Prostate gland (tissue), 2 donors: Measurements from ENCODE around the gene NDEL1. TPM values are rescaled to one million over a fixed set of nuclear protein-coding genes. Genes with fewer than 3 reads are reported as not detected.
A peak's percentile ranks its signal among the peaks of the same experiment; 100 is the strongest.

ENCODE experiments used
- DNase-seq: peaks from one replicate; pipeline ENCODE4 v3.0.0-alpha.2; 2019; ENCODE audit warnings: low spot score
- H3K27ac ChIP-seq, 2 donors: fragments of 200-600 bp; sonication (generic); 2 replicates each; pipeline ENCODE4 v1.5.1; 2017 to 2019
- H3K27me3 ChIP-seq: fragments of 200-600 bp; sonication (generic); replicated peaks from 2 replicates; pipeline ENCODE4 v1.5.1; 2019; ENCODE audit not compliant: insufficient read depth
- H3K36me3 ChIP-seq, 2 donors: fragments of 200-600 bp; sonication (generic); 1 replicate in 1 of 2; 2 replicates in 1 of 2; pipeline versions ENCODE4 v1.5.1 to v1.8.1; 2017 to 2019
- H3K4me1 ChIP-seq: fragments of 200-600 bp; sonication (generic); replicated peaks from 2 replicates; pipeline ENCODE4 v1.5.1; 2019
- H3K4me3 ChIP-seq, 2 donors: fragments of 200-600 bp; sonication (generic); 2 replicates each; pipeline ENCODE4 v1.5.1; 2017 to 2019
- H3K9me3 ChIP-seq: fragments of 200-600 bp; sonication (generic); 2 replicates; pipeline ENCODE4 v1.5.1; 2017
- CTCF ChIP-seq, 4 experiments: fragments of 200-600 bp in 2 of 4; fragments of 450-650 bp in 2 of 4; sonication (generic) in 2 of 4; IDR thresholded peaks; 1 replicate in 3 of 4; 2 replicates in 1 of 4; pipeline ENCODE4 v1.5.1; 2016 to 2019; ENCODE audit warnings: antibody characterized with exemption in 4 of 4, mild to moderate bottlenecking in 2 of 4, moderate library complexity in 2 of 4
- POLR2A ChIP-seq: fragments of 450-650 bp; IDR thresholded peaks from one replicate; pipeline ENCODE4 v1.6.1; 2016; ENCODE audit warnings: antibody characterized with exemption, mild to moderate bottlenecking
- POLR2AphosphoS5 ChIP-seq: sonication (generic); formaldehyde crosslinking; IDR thresholded peaks from one replicate; pipeline ENCODE4 v1.6.1; 2017; ENCODE audit warnings: antibody characterized with exemption
- WGBS: methylation state at CpG from one replicate; pipeline ENCODE4 v1.1.5; 2018; 5-methylcytosine and 5-hydroxymethylcytosine counted together
- intact Hi-C: fragments of 100-400 bp; cut with DNase I; formaldehyde crosslinking; loops from one replicate; pipeline ENCODE4 v1.14.2; 2022
- total RNA-seq, 2 donors: library from RNA; depleted of rRNA; stranded (reverse); fragments of >200 nt; gene quantifications; one replicate each; pipeline ENCODE4 v1.1.0, GENCODE V29; 2016

Gene NDEL1
- total RNA-seq, result 10 to 100 TPM; 32.5 to 62.2 TPM

- peak; percentile 98 for DNase-seq
- TF ChIP-seq CTCF (IDR thresholded peaks at IDR 0.05) (no peak), POLR2AphosphoS5 (peak; percentile 99), POLR2A (peak; percentile 100)
- Histone ChIP-seq H3K27ac (peak within 1 kb of the TSS; percentile 99 to 100), H3K4me3 (peak within 1 kb of the TSS; percentile 89 to 99), H3K27me3 (no peaks in the 10 kb centered on the region), H3K4me1 (no peaks in the 10 kb centered on the region), H3K36me3 (no peaks in the 10 kb centered on the region), H3K9me3 (no peaks in the 10 kb centered on the region)
- 3% methylated on average over 40 of the region's 68 CpGs for WGBS
- intact Hi-C loops, result loop anchor here (2.0 to 5.0 kb wide), 2 partner anchors 58 to 195 kb away; partner anchors contain the start of genes KRABD2 and MYH10
Measured at GRCh38 chr17:8435245-8436168, at the start of gene NDEL1. Gene NDEL1 (plus strand): TSS chr17:8435884. CDS start chr17:8444272, 8,388 bp downstream.

GRCh38 chr17:8386841-8387240, 48.8 kb upstream of the NDEL1 start:
- H3K36me3 ChIP-seq, result no peaks in the 10 kb centered on the region
- intact Hi-C loops, result no loop called here
- no peak overlapping the region for H3K4me3 ChIP-seq
- no peak for DNase-seq
- no peaks in the 10 kb centered on the region for H3K27me3 ChIP-seq
- H3K9me3 ChIP-seq, result no peaks in the 10 kb centered on the region
- WGBS, result 43% methylated on average over 6 of the region's 6 CpGs
- no peak for TF ChIP-seq POLR2AphosphoS5
- no peak for TF ChIP-seq POLR2A
- TF ChIP-seq CTCF (IDR thresholded peaks at IDR 0.05), result no peak
- peaks cover 3% of the 10 kb centered on the region for H3K4me1 ChIP-seq
- H3K27ac ChIP-seq, result no peak overlapping the region

GRCh38 chr17:8387914-8388651, 47.6 kb upstream of the NDEL1 start:
- H3K4me3 ChIP-seq, result no peak overlapping the region
- DNase-seq, result no peak
- H3K4me1 ChIP-seq, result no peaks in the 10 kb centered on the region
- H3K36me3 ChIP-seq, result no peaks in the 10 kb centered on the region
- WGBS, result 80% methylated on average over 7 of the region's 7 CpGs
- H3K27ac ChIP-seq, result no peak overlapping the region
- H3K27me3 ChIP-seq, result no peaks in the 10 kb centered on the region
- TF ChIP-seq POLR2A, result no peak
- no peak for TF ChIP-seq POLR2AphosphoS5
- TF ChIP-seq CTCF (IDR thresholded peaks at IDR 0.05), result no peak
- intact Hi-C loops, result no loop called here
- no peaks in the 10 kb centered on the region for H3K9me3 ChIP-seq

GRCh38 chr17:8391711-8392110, 44.0 kb upstream of the NDEL1 start:
- intact Hi-C loops, result no loop called here
- Histone ChIP-seq H3K27me3 (peaks cover 2% of the 10 kb centered on the region), H3K4me1 (no peaks in the 10 kb centered on the region), H3K9me3 (no peaks in the 10 kb centered on the region), H3K27ac (no peak overlapping the region), H3K4me3 (no peak overlapping the region), H3K36me3 (no peaks in the 10 kb centered on the region)
- DNase-seq, result no peak
- 23% methylated on average over 9 of the region's 9 CpGs for WGBS
- TF ChIP-seq POLR2A (no peak), CTCF (IDR thresholded peaks at IDR 0.05) (no peak), POLR2AphosphoS5 (no peak)
